Measurements from ENCODE around the gene MRPL43. TPM values are rescaled to one million over a fixed set of nuclear protein-coding genes. Genes with fewer than 3 reads are reported as not detected.

MRPL43 gene
- total and polyA plus RNA-seq, 2 experiments from 2014 or later, result 60.4 to 126 TPM

- TF ChIP-seq JUNB (IDR thresholded peaks at IDR 0.05; ENCODE audit: unreplicated experiment) (no peak), STAT1 (IDR thresholded peaks at IDR 0.05; ENCODE audit: unreplicated experiment) (no peak), CREB1 (CRISPR knock-in tag; IDR thresholded peaks at IDR 0.05; ENCODE audit: low read depth) (no peak)
These were observed 21.5 kb downstream of the MRPL43 start (continued) for GRCh38 chr10:100965820-100966219.

GRCh38 chr10:100963826-100964225 is 23.5 kb downstream of the MRPL43 start:
- H3K36me3 ChIP-seq (ENCODE audit: insufficient read depth), result 0 out of 2 replicates have a peak, but pooled peaks cover 9% of the 10 kb centered on the region
- no peak overlapping the region for H3K4me3 ChIP-seq
- no peaks in the 10 kb centered on the region for H3K27me3 ChIP-seq (ENCODE audit: insufficient read depth)
- no peaks in the 10 kb centered on the region for H3K9me2 ChIP-seq (ENCODE audit: insufficient read depth)
- Mint-ChIP-seq H3K27me3 (ENCODE audit: insufficient read depth, low read depth, poor library complexity) (peaks cover 5% of the 10 kb centered on the region), H3K27ac (no peak overlapping the region), H3K9me3 (no peaks in the 10 kb centered on the region), H3K36me3 (ENCODE audit: low read depth) (peaks cover 20% of the 10 kb centered on the region; the same call in 2 of the 3 replicates), H3K4me3 (no peak overlapping the region), H3K4me1 (peaks cover 7% of the 10 kb centered on the region)
- no peak for TF ChIP-seq CREB1 (CRISPR knock-in tag; IDR thresholded peaks at IDR 0.05; ENCODE audit: low read depth)
- no peak for TF ChIP-seq CTCF (conservative IDR thresholded peaks at IDR 0.05; ENCODE audit: low read depth in 2 of 2)
- no peak for TF ChIP-seq EZH2phosphoT487 (IDR thresholded peaks at IDR 0.05; ENCODE audit: unreplicated experiment)
- TF ChIP-seq POLR2AphosphoS5 (IDR thresholded peaks at IDR 0.05; ENCODE audit: low read depth), result no peak
- no peak for TF ChIP-seq STAT1 (IDR thresholded peaks at IDR 0.05; ENCODE audit: unreplicated experiment)
- no peak for TF ChIP-seq ZNF331 (CRISPR knock-in tag; IDR thresholded peaks at IDR 0.05; ENCODE audit: low read depth)
- TF ChIP-seq NANOG (IDR thresholded peaks at IDR 0.05; ENCODE audit: borderline replicate concordance), result no peak
- TF ChIP-seq ETS1 (IDR thresholded peaks at IDR 0.05), result no peak
- no peak for TF ChIP-seq EZH2 (IDR thresholded peaks at IDR 0.05; ENCODE audit: low read depth, unreplicated experiment)
- TF ChIP-seq ZNF462 (CRISPR knock-in tag; IDR thresholded peaks at IDR 0.05), result no peak
- no peak for TF ChIP-seq ZNF114 (CRISPR knock-in tag; IDR thresholded peaks at IDR 0.05)
- TF ChIP-seq JUNB (IDR thresholded peaks at IDR 0.05; ENCODE audit: unreplicated experiment), result no peak
- no peak for TF ChIP-seq REST (IDR thresholded peaks at IDR 0.05; ENCODE audit: unreplicated experiment)
- H2AFZ ChIP-seq, result no peak overlapping the region
- peaks cover 9% of the 10 kb centered on the region; the same call in 1 of the 2 replicates for H4K20me1 ChIP-seq (replicated peaks; ENCODE audit: insufficient read depth)
- H3K4me2 ChIP-seq, result no peak overlapping the region
- H3F3A ChIP-seq (replicated peaks; ENCODE audit: low read depth), result peaks cover 5% of the 10 kb centered on the region; the same call in 1 of the 2 replicates
- no peaks in the 10 kb centered on the region for H3K79me2 ChIP-seq (replicated peaks; ENCODE audit: insufficient read depth)
- no peak overlapping the region for H3K27ac ChIP-seq (ENCODE audit: low read depth)
- no peak for ATAC-seq
- 0 out of 2 replicates have a peak, but pooled peaks cover 7% of the 10 kb centered on the region for H3K4me1 ChIP-seq (ENCODE audit: insufficient read depth)
- no peak for DNase-seq (ENCODE audit: low spot score)
